Calu3 (cell line): ENCODE results near the gene GAS7. TPM values are rescaled to one million over a fixed set of nuclear protein-coding genes. Genes with fewer than 3 reads are reported as not detected.

Source experiments
- BruUV-seq: library from RNA; stranded (reverse); fragments of 400-500 nt; replicated peaks from 2 replicates; lab custom pipeline; 2021; lab: Mats Ljungman, UMichigan
- CTCF ChIA-PET: fragments of 300-600 bp; sonication (Branson Sonifier 250); formaldehyde crosslinking; loops from one replicate; lab custom pipeline; 2022; ENCODE audit warnings: antibody characterized with exemption; lab: Charles Lee
- DNase-seq: peaks from one replicate; pipeline ENCODE4 v3.0.0; 2022
- H3K27ac Mint-ChIP-seq: one replicate; pipeline ENCODE4 v1.8.0; 2022; ENCODE audit warnings: mixed read lengths; ENCODE audit not compliant: unreplicated experiment
- H3K27me3 Mint-ChIP-seq: one replicate; pipeline ENCODE4 v1.8.0; 2022; ENCODE audit warnings: mixed read lengths; ENCODE audit not compliant: unreplicated experiment
- H3K36me3 Mint-ChIP-seq: one replicate; pipeline ENCODE4 v1.8.0; 2022; ENCODE audit warnings: mild to moderate bottlenecking, moderate library complexity, mixed read lengths; ENCODE audit not compliant: insufficient read depth, unreplicated experiment
- H3K4me1 Mint-ChIP-seq: one replicate; pipeline ENCODE4 v1.8.0; 2022; ENCODE audit warnings: mild to moderate bottlenecking, low read depth, mixed read lengths; ENCODE audit not compliant: unreplicated experiment
- H3K4me3 Mint-ChIP-seq: one replicate; pipeline ENCODE4 v1.8.0; 2022; ENCODE audit warnings: mild to moderate bottlenecking, low read depth, moderate library complexity, mixed read lengths; ENCODE audit not compliant: unreplicated experiment
- H3K9me3 Mint-ChIP-seq: one replicate; pipeline ENCODE4 v1.8.0; 2022; ENCODE audit warnings: low read depth, mixed read lengths; ENCODE audit not compliant: unreplicated experiment
- intact Hi-C: fragments of 100-400 bp; cut with micrococcal nuclease; formaldehyde crosslinking; loops from one replicate; pipeline ENCODE4 v1.10.0; 2022; ENCODE audit not compliant: unreplicated experiment
- total RNA-seq: library from RNA; stranded (reverse); gene quantifications from 2 replicates; pipeline ENCODE4 v1.2.3, GENCODE V29; 2022
- TF ChIP-seq, protein P1 (sequence below): fragments of 200-600 bp; IDR thresholded peaks from one replicate; pipeline ENCODE4 v1.8.0; 2022; ENCODE audit warnings: antibody characterized with exemption; ENCODE audit not compliant: unreplicated experiment

The GAS7 gene
- total RNA-seq, 1 experiment from 2014 or later = 0.42 TPM

DNA sequence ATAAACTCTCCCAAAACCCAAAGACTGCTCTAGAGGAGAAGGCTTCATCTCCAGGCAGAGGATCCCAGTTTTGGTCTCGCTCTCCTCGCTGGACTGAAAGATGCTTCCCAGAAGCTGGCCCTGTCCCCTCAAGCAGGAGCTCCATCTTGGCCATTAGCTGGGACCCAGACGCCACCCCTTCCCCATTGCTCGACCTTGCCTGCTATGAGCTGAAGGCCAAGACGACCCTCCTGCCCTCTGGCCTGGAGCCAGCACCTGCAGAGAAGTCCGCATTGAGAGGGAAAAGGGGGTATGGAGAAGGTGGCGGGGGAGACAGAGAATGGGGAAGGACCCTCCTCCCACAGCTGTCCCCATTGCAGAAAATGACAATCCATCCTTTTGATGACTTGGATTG, 289.8 kb downstream of the GAS7 start:
- TF ChIP-seq, protein P1, sequence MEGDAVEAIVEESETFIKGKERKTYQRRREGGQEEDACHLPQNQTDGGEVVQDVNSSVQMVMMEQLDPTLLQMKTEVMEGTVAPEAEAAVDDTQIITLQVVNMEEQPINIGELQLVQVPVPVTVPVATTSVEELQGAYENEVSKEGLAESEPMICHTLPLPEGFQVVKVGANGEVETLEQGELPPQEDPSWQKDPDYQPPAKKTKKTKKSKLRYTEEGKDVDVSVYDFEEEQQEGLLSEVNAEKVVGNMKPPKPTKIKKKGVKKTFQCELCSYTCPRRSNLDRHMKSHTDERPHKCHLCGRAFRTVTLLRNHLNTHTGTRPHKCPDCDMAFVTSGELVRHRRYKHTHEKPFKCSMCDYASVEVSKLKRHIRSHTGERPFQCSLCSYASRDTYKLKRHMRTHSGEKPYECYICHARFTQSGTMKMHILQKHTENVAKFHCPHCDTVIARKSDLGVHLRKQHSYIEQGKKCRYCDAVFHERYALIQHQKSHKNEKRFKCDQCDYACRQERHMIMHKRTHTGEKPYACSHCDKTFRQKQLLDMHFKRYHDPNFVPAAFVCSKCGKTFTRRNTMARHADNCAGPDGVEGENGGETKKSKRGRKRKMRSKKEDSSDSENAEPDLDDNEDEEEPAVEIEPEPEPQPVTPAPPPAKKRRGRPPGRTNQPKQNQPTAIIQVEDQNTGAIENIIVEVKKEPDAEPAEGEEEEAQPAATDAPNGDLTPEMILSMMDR = no peak
- CTCF ChIA-PET = no interaction called here
- peaks cover 24% of the 10 kb centered on the region for H3K27me3 Mint-ChIP-seq
- H3K27ac Mint-ChIP-seq = no peak overlapping the region
- peaks cover 4% of the 10 kb centered on the region for H3K36me3 Mint-ChIP-seq
- no peak for DNase-seq
- BruUV-seq = no TSS peak
- H3K4me1 Mint-ChIP-seq = no peaks in the 10 kb centered on the region
- H3K9me3 Mint-ChIP-seq = no peaks in the 10 kb centered on the region
- no peak overlapping the region for H3K4me3 Mint-ChIP-seq
- intact Hi-C loops = no loop called here

DNA sequence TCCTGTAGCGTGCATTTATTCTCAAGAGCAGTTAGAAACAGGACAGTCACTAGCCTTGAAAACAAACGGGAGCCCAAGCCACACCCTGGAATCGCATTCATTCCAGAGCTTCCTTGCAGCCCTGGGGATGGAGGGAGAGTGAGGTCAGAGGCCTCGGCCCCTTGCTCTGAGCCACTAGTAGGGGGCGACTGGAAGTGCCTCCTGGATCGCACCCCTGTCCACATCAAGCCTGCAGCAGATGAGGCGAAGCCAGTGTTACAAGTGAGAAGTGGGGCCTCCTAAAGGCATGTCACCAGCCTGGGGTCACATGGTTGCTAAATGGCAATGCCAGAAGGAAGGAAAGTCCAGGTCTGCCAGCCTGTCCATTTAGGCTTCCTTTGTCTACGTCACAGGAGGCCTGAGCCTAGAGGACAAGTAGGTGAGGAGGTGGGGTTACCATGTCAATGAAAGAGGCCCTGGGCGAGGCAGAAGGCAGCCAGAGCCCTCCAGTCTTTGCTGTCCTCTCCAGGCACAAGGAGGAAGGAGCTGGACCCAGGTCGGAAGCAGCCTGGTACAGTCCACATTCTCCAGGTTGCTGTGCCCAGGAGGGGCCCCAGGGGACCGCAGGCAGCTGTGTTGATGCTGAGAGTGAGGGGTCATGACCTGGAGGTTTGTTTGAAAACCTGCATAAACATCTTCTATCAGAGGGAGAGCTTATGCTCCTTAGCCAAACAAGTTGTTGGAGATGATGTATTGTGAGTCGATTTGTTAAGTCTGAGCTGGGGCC, 290.3 kb downstream of the GAS7 start:
- Mint-ChIP-seq H3K4me1 (no peaks in the 10 kb centered on the region), H3K36me3 (peaks cover 4% of the 10 kb centered on the region), H3K4me3 (no peak overlapping the region), H3K9me3 (no peaks in the 10 kb centered on the region), H3K27me3 (peaks cover 24% of the 10 kb centered on the region), H3K27ac (no peak overlapping the region)
- CTCF ChIA-PET = no interaction called here
- no peak for DNase-seq
- no TSS peak for BruUV-seq
- TF ChIP-seq, protein P1 = no peak
- intact Hi-C loops = no loop called here

DNA sequence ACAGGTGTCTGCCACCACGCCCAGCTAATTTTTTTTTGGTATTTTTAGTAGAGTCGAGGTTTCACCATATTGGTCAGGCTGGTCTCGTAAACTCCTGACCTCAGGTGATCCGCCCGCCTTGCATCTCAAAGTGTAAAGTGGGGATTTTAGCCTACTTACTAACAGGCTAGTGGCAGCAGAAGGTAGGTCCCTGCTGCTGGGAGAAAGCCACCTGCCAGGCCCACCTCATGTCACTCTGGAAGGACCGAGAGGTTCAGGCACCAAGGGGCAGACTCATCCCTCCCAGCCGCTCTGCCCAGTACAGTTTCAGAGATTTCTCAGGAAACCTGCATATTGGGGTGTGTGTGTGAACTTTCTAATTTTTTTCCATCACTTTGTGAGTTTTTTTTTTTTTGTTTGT, 291.3 kb downstream of the GAS7 start:
- no peak overlapping the region for H3K27ac Mint-ChIP-seq
- TF ChIP-seq, protein P1 = no peak
- no peak for DNase-seq
- H3K4me3 Mint-ChIP-seq = no peak overlapping the region
- no peaks in the 10 kb centered on the region for H3K4me1 Mint-ChIP-seq
- H3K9me3 Mint-ChIP-seq = no peaks in the 10 kb centered on the region
- intact Hi-C loops = no loop called here
- CTCF ChIA-PET = no interaction called here
- peaks cover 4% of the 10 kb centered on the region for H3K36me3 Mint-ChIP-seq
- peaks cover 23% of the 10 kb centered on the region for H3K27me3 Mint-ChIP-seq
- BruUV-seq = no TSS peak

DNA sequence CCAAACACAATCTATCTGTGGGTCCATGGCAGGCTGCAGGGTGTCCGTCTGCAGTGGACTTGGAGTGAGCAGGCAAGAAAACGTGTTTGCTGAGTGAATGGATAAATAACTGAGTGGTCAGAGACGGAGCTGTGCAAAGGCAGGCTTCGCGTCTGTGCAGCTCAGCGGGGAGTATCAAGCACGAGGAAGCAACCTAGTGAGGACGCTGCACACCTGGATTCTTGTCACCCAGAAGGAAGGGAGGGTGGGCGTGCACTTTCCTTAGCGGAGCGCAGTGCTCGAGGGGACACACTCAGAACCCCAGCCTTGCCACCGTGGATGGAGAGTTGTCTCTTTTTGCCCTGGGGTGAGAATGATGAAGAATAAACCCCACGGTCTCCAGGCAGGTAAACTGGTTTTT, 291.8 kb downstream of the GAS7 start:
- intact Hi-C loops = no loop called here
- Mint-ChIP-seq H3K36me3 (peaks cover 4% of the 10 kb centered on the region), H3K27me3 (peaks cover 18% of the 10 kb centered on the region), H3K9me3 (no peaks in the 10 kb centered on the region), H3K4me3 (no peak overlapping the region), H3K27ac (no peak overlapping the region), H3K4me1 (no peaks in the 10 kb centered on the region)
- TF ChIP-seq, protein P1 = no peak
- DNase-seq = no peak
- CTCF ChIA-PET = no interaction called here
- BruUV-seq = no TSS peak
